GM12878 (cell line): ENCODE measurements around the gene AKR1C4. TPM values are rescaled to one million over a fixed set of nuclear protein-coding genes. Genes with fewer than 3 reads are reported as not detected.

Source experiments
- ATAC-seq: fragments of 200-7000 bp; cut with Tn5 transposase; 3 replicates; pipeline ENCODE4 v1.9.1; 2020; ENCODE audit warnings: mild to moderate bottlenecking, moderate library complexity
- BruUV-seq: library from RNA; stranded (reverse); fragments of 400-500 nt; replicated peaks from 2 replicates; lab custom pipeline; 2021; lab: Mats Ljungman, UMichigan
- CTCF ChIA-PET: fragments of 300-600 bp; sonication (Branson Sonifier 250); formaldehyde crosslinking; extraction: SDS; loops from one replicate; lab custom pipeline; 2021; ENCODE audit warnings: inconsistent platforms; lab: Yijun Ruan, JAX
- POLR2A ChIA-PET: fragments of 350-600 bp; formaldehyde crosslinking; extraction: SDS; loops from one replicate; lab custom pipeline; 2021; ENCODE audit warnings: inconsistent platforms; lab: Charles Lee
- RAD21 ChIA-PET: fragments of 300-600 bp; sonication (Branson Sonifier 250); formaldehyde crosslinking; loops from one replicate; lab custom pipeline; 2023; ENCODE audit warnings: antibody characterized with exemption; ENCODE audit not compliant: unreplicated experiment; lab: Charles Lee
- SMC1A ChIA-PET: fragments of 300-600 bp; sonication (Branson Sonifier 250); formaldehyde crosslinking; loops from one replicate; lab custom pipeline; 2023; ENCODE audit not compliant: unreplicated experiment, uncharacterized antibody; lab: Charles Lee
- DNase-seq: peaks from one replicate; pipeline ENCODE4 v3.0.0-alpha.2; 2011; ENCODE audit warnings: low read depth, low spot score
- FAIRE-seq: peaks from 3 replicates; lab custom pipeline; 2011; peaks lifted over from hg19 to GRCh38; lab: Jason Lieb, UNC
- H2AFZ ChIP-seq: 2 replicates; pipeline ENCODE4 v1.6.0; 2011; ENCODE audit warnings: low read depth, low read length, control low read depth; ENCODE audit not compliant: control insufficient read depth
- H3K27ac ChIP-seq: 2 replicates; pipeline ENCODE4 v1.5.1; 2011; ENCODE audit warnings: control low read depth; ENCODE audit not compliant: control insufficient read depth, insufficient read depth
- H3K27me3 ChIP-seq, 2 experiments: replicated peaks in 1 of 2; 2 replicates each; pipeline versions ENCODE4 v1.6.0 to v1.6.1; 2011; ENCODE audit warnings: low read length in 1 of 2; ENCODE audit not compliant: control insufficient read depth in 2 of 2, insufficient read depth in 2 of 2
- H3K36me3 ChIP-seq, 2 experiments: 2 replicates each; pipeline ENCODE4 v1.5.1; 2011; ENCODE audit warnings: low read length in 1 of 2; ENCODE audit not compliant: control insufficient read depth in 2 of 2, insufficient read depth in 2 of 2
- H3K4me1 ChIP-seq: 2 replicates; pipeline ENCODE4 v1.6.1; 2011; ENCODE audit warnings: mild to moderate bottlenecking, low read length, moderate library complexity, mixed read lengths; ENCODE audit not compliant: control insufficient read depth, insufficient read depth
- H3K4me2 ChIP-seq: 2 replicates; pipeline ENCODE4 v1.6.0; 2011; ENCODE audit warnings: control low read depth; ENCODE audit not compliant: control insufficient read depth, insufficient read depth
- H3K4me3 ChIP-seq: fragments of 200-600 bp; sonication (generic); 2 replicates; pipeline ENCODE4 v1.5.1; 2016
- H3K79me2 ChIP-seq: 2 replicates; pipeline ENCODE4 v1.6.0; 2011; ENCODE audit warnings: low read length; ENCODE audit not compliant: control insufficient read depth, insufficient read depth
- H3K9ac ChIP-seq: 2 replicates; pipeline ENCODE4 v1.8.0; 2011; ENCODE audit warnings: low read length, control low read depth, mixed read lengths; ENCODE audit not compliant: control insufficient read depth, insufficient read depth
- H3K9me3 ChIP-seq: replicated peaks from 3 replicates; pipeline ENCODE4 v1.5.1; 2011; ENCODE audit warnings: mild to moderate bottlenecking, low read length; ENCODE audit not compliant: control insufficient read depth, insufficient read depth
- H4K20me1 ChIP-seq: 2 replicates; pipeline ENCODE4 v1.6.0; 2011; ENCODE audit not compliant: control insufficient read depth, insufficient read depth
- GABPA ChIP-seq: IDR thresholded peaks from 2 replicates; pipeline ENCODE4 v1.6.1; 2014; ENCODE audit warnings: antibody characterized with exemption, low read depth, mild to moderate bottlenecking, inconsistent platforms
- JUND ChIP-seq: IDR thresholded peaks from 2 replicates; pipeline ENCODE4 v1.6.1; 2012; ENCODE audit warnings: low read depth, mild to moderate bottlenecking, low read length, improper control_type of control experiment, moderate library complexity
- KDM1A ChIP-seq: fragments of 200-600 bp; sonication (generic); IDR thresholded peaks from 2 replicates; pipeline ENCODE4 v1.6.1; 2016; ENCODE audit warnings: borderline replicate concordance
- KLF5 ChIP-seq: fragments of 450-650 bp; IDR thresholded peaks from 2 replicates; pipeline ENCODE4 v1.6.1; 2014; ENCODE audit warnings: mild to moderate bottlenecking; ENCODE audit not compliant: partially characterized antibody
- NFYA ChIP-seq: IDR thresholded peaks from 2 replicates; pipeline ENCODE4 v1.6.1; 2011; ENCODE audit warnings: low read depth, mild to moderate bottlenecking, low read length, improper control_type of control experiment, borderline replicate concordance
- NR2C2 ChIP-seq: IDR thresholded peaks from 2 replicates; pipeline ENCODE4 v1.6.1; 2011; ENCODE audit warnings: borderline replicate concordance, low read depth; ENCODE audit not compliant: control insufficient read depth, insufficient read length
- POLR2AphosphoS2 ChIP-seq: IDR thresholded peaks from 2 replicates; pipeline ENCODE4 v1.6.1; 2011; ENCODE audit warnings: low read depth, mild to moderate bottlenecking, low read length, improper control_type of control experiment, moderate library complexity
- SREBF2 ChIP-seq: IDR thresholded peaks from 2 replicates; pipeline ENCODE4 v1.6.1; 2012; ENCODE audit warnings: mild to moderate bottlenecking, low read length
- STAT3 ChIP-seq: IDR thresholded peaks from 2 replicates; pipeline ENCODE4 v1.6.1; 2011; ENCODE audit warnings: low read depth, low read length, improper control_type of control experiment
- ZBED1 ChIP-seq: IDR thresholded peaks from 2 replicates; pipeline ENCODE4 v1.6.1; 2016; ENCODE audit warnings: borderline replicate concordance
- whole genome bisulfite sequencing: methylation state at CpG from one replicate; pipeline ENCODE4 v1.1.6; 2016; ENCODE audit warnings: low lambda C conversion rate; ENCODE audit not compliant: insufficient replicate concordance, insufficient coverage; ENCODE audit errors: missing lambda C conversion rate; 5-methylcytosine and 5-hydroxymethylcytosine counted together
- in situ Hi-C: fragments of 300-500 bp; cut with MboI; formaldehyde crosslinking; loops from 9 replicates; pipeline ENCODE4 v1.14.3; 2018; ENCODE audit warnings: mixed read lengths
- intact Hi-C: fragments of 100-400 bp; cut with micrococcal nuclease; formaldehyde crosslinking; loops from one replicate; pipeline ENCODE4 v1.14.2; 2022; ENCODE audit not compliant: unreplicated experiment
- polyA plus RNA-seq, 11 experiments: library from polyadenylated mRNA; depleted of rRNA in 4 of 11; unstranded in 6 of 11; stranded (reverse) in 5 of 11; fragments of >200 nt; fragmentation: Nextera tagmentation in 4 of 11; fragmentation: Illumina TruSeq in 1 of 11; extraction: Ambion mirVana in 4 of 11; extraction: Trizol in 1 of 11; gene quantifications; 1 replicate in 1 of 11; 2 replicates in 10 of 11; pipeline versions ENCODE4 v1.2.1 to v1.2.3, GENCODE V29; 2011 to 2016; ENCODE audit warnings: inconsistent platforms in 2 of 11, missing spikeins in 2 of 11, low read depth in 1 of 11
- total RNA-seq, 4 experiments: library from RNA; depleted of rRNA in 3 of 4; stranded (reverse); fragments of >200 nt in 3 of 4; fragmentation: Illumina TruSeq in 1 of 4; extraction: Trizol in 1 of 4; gene quantifications; 2 replicates each; pipeline versions ENCODE4 v1.2.1 to v1.2.3, GENCODE V29; 2013 to 2021
- TF ChIP-seq, protein P1 (sequence below): fragments of 450-650 bp; IDR thresholded peaks from 2 replicates; pipeline ENCODE4 v1.6.1; 2017; ENCODE audit warnings: low read depth, mild to moderate bottlenecking, moderate library complexity
- TF ChIP-seq, protein P2 (sequence below): IDR thresholded peaks from 2 replicates; pipeline ENCODE4 v1.6.1; 2012; ENCODE audit warnings: low read depth, low read length, improper control_type of control experiment
- TF ChIP-seq, protein P3 (sequence below): fragments of 450-650 bp; IDR thresholded peaks from 2 replicates; pipeline ENCODE4 v1.6.1; 2014; ENCODE audit warnings: mild to moderate bottlenecking
- TF ChIP-seq, protein P4 (sequence below): fragments of 450-650 bp; IDR thresholded peaks from 2 replicates; pipeline ENCODE4 v1.6.1; 2017; ENCODE audit warnings: mild to moderate bottlenecking, moderate library complexity

Gene AKR1C4
- total and polyA plus RNA-seq, 10 of the 15 experiments (the other 5 are each of a cell fraction or from before 2014, with no cell fraction given): 0.20 TPM; not detected in 9

DNA sequence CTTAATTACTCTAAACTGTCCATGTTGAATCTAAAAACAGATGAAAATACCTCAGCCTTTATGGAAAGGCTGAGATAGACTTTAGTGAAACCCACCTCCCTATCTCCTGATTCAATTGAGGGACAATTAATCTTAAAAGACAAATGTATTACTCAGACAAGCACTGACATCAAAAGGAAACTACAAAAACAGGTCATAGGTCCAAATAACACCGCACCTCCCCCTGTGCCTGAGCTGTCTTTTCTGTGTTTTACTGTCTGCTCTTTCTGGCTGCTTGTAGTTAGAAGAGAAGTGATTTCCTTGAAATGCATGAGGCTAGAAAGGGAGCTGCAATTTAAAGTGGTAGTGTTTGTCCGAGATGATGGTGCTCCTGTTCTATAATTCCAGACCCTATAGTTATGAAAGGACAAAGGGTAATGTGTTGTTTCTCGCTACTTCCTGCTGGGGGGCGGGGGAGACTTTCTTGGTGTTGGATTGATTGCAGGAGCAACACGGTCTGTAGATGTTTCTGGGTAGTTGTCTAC, 27.7 kb upstream of the AKR1C4 start:
- H3K4me2 ChIP-seq: no peak overlapping the region
- FAIRE-seq: no peak
- no peak for TF ChIP-seq GABPA
- TF ChIP-seq POLR2AphosphoS2: no peak
- no peak for TF ChIP-seq KDM1A
- TF ChIP-seq, protein P1, sequence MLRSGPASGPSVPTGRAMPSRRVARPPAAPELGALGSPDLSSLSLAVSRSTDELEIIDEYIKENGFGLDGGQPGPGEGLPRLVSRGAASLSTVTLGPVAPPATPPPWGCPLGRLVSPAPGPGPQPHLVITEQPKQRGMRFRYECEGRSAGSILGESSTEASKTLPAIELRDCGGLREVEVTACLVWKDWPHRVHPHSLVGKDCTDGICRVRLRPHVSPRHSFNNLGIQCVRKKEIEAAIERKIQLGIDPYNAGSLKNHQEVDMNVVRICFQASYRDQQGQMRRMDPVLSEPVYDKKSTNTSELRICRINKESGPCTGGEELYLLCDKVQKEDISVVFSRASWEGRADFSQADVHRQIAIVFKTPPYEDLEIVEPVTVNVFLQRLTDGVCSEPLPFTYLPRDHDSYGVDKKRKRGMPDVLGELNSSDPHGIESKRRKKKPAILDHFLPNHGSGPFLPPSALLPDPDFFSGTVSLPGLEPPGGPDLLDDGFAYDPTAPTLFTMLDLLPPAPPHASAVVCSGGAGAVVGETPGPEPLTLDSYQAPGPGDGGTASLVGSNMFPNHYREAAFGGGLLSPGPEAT: no peak
- no peak for TF ChIP-seq KLF5
- TF ChIP-seq NFYA: no peak
- no peak for TF ChIP-seq STAT3
- no peak for TF ChIP-seq ZBED1
- TF ChIP-seq, protein P2, sequence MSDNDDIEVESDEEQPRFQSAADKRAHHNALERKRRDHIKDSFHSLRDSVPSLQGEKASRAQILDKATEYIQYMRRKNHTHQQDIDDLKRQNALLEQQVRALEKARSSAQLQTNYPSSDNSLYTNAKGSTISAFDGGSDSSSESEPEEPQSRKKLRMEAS: no peak
- TF ChIP-seq NR2C2: no peak
- TF ChIP-seq, protein P3, sequence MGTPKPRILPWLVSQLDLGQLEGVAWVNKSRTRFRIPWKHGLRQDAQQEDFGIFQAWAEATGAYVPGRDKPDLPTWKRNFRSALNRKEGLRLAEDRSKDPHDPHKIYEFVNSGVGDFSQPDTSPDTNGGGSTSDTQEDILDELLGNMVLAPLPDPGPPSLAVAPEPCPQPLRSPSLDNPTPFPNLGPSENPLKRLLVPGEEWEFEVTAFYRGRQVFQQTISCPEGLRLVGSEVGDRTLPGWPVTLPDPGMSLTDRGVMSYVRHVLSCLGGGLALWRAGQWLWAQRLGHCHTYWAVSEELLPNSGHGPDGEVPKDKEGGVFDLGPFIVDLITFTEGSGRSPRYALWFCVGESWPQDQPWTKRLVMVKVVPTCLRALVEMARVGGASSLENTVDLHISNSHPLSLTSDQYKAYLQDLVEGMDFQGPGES: no peak
- TF ChIP-seq JUND: no peak
- TF ChIP-seq SREBF2: no peak
- TF ChIP-seq, protein P4, sequence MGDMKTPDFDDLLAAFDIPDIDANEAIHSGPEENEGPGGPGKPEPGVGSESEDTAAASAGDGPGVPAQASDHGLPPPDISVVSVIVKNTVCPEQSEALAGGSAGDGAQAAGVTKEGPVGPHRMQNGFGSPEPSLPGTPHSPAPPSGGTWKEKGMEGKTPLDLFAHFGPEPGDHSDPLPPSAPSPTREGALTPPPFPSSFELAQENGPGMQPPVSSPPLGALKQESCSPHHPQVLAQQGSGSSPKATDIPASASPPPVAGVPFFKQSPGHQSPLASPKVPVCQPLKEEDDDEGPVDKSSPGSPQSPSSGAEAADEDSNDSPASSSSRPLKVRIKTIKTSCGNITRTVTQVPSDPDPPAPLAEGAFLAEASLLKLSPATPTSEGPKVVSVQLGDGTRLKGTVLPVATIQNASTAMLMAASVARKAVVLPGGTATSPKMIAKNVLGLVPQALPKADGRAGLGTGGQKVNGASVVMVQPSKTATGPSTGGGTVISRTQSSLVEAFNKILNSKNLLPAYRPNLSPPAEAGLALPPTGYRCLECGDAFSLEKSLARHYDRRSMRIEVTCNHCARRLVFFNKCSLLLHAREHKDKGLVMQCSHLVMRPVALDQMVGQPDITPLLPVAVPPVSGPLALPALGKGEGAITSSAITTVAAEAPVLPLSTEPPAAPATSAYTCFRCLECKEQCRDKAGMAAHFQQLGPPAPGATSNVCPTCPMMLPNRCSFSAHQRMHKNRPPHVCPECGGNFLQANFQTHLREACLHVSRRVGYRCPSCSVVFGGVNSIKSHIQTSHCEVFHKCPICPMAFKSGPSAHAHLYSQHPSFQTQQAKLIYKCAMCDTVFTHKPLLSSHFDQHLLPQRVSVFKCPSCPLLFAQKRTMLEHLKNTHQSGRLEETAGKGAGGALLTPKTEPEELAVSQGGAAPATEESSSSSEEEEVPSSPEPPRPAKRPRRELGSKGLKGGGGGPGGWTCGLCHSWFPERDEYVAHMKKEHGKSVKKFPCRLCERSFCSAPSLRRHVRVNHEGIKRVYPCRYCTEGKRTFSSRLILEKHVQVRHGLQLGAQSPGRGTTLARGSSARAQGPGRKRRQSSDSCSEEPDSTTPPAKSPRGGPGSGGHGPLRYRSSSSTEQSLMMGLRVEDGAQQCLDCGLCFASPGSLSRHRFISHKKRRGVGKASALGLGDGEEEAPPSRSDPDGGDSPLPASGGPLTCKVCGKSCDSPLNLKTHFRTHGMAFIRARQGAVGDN: no peak
- ATAC-seq: no peak
- no peak overlapping the region for H3K27ac ChIP-seq
- H3K9me3 ChIP-seq: peaks cover 3% of the 10 kb centered on the region; the same call in 2 of the 3 replicates
- no TSS peak for BruUV-seq
- CTCF ChIA-PET: interaction anchor here (0.6 kb wide), 1 partner anchor 1005 kb away, joined by 3 read pairs; no protein-coding TSS in a partner anchor
- intact Hi-C loops: no loop called here
- in situ Hi-C loops: no loop called here
- RAD21 ChIA-PET: no interaction called here
- POLR2A ChIA-PET: no interaction called here
- SMC1A ChIA-PET: no interaction called here
- H3K9ac ChIP-seq: no peak overlapping the region
- no peaks in the 10 kb centered on the region for H4K20me1 ChIP-seq
- H3K36me3 ChIP-seq: no peaks in the 10 kb centered on the region
- H3K79me2 ChIP-seq: no peaks in the 10 kb centered on the region
- H3K4me3 ChIP-seq: no peak overlapping the region
- H3K4me1 ChIP-seq: no peaks in the 10 kb centered on the region
- H2AFZ ChIP-seq: no peak overlapping the region
- no peaks in the 10 kb centered on the region for H3K27me3 ChIP-seq
- WGBS: 0% methylated on average over 5 of the region's 5 CpGs
- DNase-seq: no peak
